ENCODE data around the gene CGB7.
"Not testable (repeated sequence)": the region's sequence is repeated elsewhere in the genome, so short reads cannot be mapped to it uniquely, and the experiment has no call there.

The CGB7 gene

GRCh38 chr19:49020931-49021895 lies 36.3 kb downstream of the CGB7 start:
- no peak for TF ChIP-seq CTCF (IDR thresholded peaks at IDR 0.05; ENCODE audit: low read depth, low read length)
- DNase-seq (ENCODE audit: extremely low read depth, low read depth), result no peak

- DNase-seq (ENCODE audit: extremely low read depth, low read depth), result no peak
- TF ChIP-seq CTCF (IDR thresholded peaks at IDR 0.05; ENCODE audit: low read depth, low read length), result no peak
These were observed 37.2 kb downstream of the CGB7 start for GRCh38 chr19:49020342-49020741.

GRCh38 chr19:49019242-49019932 lies 38.2 kb downstream of the CGB7 start:
- DNase-seq (ENCODE audit: extremely low read depth, low read depth), result no peak
- TF ChIP-seq CTCF (IDR thresholded peaks at IDR 0.05; ENCODE audit: low read depth, low read length), result peak; percentile 6

- DNase-seq (ENCODE audit: extremely low read depth, low read depth), result not testable (repeated sequence)
These were observed 38.9 kb downstream of the CGB7 start for GRCh38 chr19:49018388-49019241.

GRCh38 chr19:49017666-49018351 lies 39.7 kb downstream of the CGB7 start:
- peak; percentile 55 for TF ChIP-seq CTCF (IDR thresholded peaks at IDR 0.05; ENCODE audit: low read depth, low read length)
- no peak for DNase-seq (ENCODE audit: extremely low read depth, low read depth)

- TF ChIP-seq CTCF (IDR thresholded peaks at IDR 0.05; ENCODE audit: low read depth, low read length), result no peak
These were observed 40.4 kb downstream of the CGB7 start, which contains the start of gene LHB for GRCh38 chr19:49017041-49017665. TSS of gene LHB (minus strand) at chr19:49017091. CDS start at chr19:49017081, 10 bp downstream.

More at GRCh38 chr19:49017041-49017665, 40.4 kb downstream of the CGB7 start, which contains the start of gene LHB:
- no peak for DNase-seq (ENCODE audit: extremely low read depth, low read depth)
